Fibroblast of villous mesenchyme (primary cell): Measurements from ENCODE around the gene APOBEC2. TPM values are rescaled to one million over a fixed set of nuclear protein-coding genes. Genes with fewer than 3 reads are reported as not detected.

ENCODE experiments used
- DNase-seq: peaks from one replicate; pipeline ENCODE4 v3.0.0-alpha.2; 2010; ENCODE audit warnings: low read depth
- H3K4me3 ChIP-seq: 2 replicates; pipeline ENCODE4 v1.5.1; 2011; ENCODE audit warnings: low read depth, mild to moderate bottlenecking, low read length
- total RNA-seq: library from RNA; depleted of rRNA; stranded (reverse); fragments of >200 nt; gene quantifications from 2 replicates; pipeline ENCODE4 v1.2.3, GENCODE V29; 2012
- TF ChIP-seq, protein P1 (sequence below): IDR thresholded peaks from 2 replicates; pipeline ENCODE4 v1.5.1; 2012; ENCODE audit warnings: low read depth, mild to moderate bottlenecking, low read length; ENCODE audit not compliant: insufficient read depth

The APOBEC2 gene
- total RNA-seq, 1 donor = not detected

DNA sequence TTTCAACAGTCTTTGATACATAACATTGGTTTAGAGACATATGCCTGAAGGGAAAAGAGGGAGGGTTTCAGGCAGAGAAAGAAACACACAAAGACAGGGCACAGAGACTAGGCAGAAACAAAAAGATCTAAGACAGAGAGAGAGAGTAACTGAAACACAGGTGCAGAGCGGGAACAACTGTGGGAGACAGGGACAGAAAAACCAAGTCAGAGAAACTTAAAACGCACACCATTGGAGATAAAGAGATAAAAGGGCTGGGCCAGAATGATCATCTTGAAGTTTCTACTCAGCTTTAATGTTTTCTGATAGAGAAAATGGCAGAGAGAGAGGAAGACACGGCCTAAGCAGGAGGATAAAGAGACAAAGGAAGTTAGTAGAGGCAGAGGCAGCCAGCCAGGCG, 25.8 kb upstream of the APOBEC2 start:
- TF ChIP-seq, protein P1, sequence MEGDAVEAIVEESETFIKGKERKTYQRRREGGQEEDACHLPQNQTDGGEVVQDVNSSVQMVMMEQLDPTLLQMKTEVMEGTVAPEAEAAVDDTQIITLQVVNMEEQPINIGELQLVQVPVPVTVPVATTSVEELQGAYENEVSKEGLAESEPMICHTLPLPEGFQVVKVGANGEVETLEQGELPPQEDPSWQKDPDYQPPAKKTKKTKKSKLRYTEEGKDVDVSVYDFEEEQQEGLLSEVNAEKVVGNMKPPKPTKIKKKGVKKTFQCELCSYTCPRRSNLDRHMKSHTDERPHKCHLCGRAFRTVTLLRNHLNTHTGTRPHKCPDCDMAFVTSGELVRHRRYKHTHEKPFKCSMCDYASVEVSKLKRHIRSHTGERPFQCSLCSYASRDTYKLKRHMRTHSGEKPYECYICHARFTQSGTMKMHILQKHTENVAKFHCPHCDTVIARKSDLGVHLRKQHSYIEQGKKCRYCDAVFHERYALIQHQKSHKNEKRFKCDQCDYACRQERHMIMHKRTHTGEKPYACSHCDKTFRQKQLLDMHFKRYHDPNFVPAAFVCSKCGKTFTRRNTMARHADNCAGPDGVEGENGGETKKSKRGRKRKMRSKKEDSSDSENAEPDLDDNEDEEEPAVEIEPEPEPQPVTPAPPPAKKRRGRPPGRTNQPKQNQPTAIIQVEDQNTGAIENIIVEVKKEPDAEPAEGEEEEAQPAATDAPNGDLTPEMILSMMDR = no peak
- peak overlapping the region; percentile 53 for H3K4me3 ChIP-seq
- no peak for DNase-seq

DNA sequence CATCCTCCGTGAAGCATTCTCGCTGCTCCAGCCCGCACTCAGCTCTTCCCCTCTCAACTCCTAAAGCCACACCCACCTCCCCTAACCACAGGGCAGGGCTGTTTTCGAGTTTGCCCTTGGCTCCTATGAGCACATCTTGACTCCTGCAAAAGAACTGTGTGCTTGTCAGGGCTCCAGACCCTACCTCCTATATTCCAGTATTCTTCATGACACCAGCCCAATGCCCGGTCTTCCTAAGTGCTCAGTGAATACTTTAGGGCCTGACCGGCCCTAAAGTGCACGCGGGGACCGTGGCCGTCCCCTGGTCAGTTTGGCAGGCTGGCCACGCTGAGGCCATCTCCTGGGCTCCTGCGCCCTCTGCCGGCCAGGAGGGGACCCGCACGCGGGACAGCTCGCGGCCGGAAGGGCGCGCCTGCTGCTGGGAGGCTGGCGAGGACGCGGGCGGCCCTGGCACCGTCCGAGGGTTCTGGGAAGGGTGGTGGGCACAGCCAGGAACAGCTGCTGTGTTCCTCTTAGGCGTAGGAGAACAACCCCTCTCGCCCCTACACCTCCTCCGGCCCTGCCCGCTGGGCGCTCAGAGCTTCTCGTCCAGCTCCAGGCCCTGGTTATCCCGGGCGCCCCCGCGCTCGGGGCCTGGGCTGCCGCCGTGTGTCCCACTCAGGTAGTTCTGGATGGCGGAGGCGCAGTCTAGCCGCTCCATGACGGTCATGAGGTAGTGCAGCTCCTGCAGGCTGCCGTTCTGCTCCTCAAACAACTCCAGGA, 25.0 kb upstream of the APOBEC2 start:
- peak; percentile 57 for DNase-seq
- H3K4me3 ChIP-seq = peak overlapping the region; percentile 53
- TF ChIP-seq, protein P1 = peak; percentile 97

DNA sequence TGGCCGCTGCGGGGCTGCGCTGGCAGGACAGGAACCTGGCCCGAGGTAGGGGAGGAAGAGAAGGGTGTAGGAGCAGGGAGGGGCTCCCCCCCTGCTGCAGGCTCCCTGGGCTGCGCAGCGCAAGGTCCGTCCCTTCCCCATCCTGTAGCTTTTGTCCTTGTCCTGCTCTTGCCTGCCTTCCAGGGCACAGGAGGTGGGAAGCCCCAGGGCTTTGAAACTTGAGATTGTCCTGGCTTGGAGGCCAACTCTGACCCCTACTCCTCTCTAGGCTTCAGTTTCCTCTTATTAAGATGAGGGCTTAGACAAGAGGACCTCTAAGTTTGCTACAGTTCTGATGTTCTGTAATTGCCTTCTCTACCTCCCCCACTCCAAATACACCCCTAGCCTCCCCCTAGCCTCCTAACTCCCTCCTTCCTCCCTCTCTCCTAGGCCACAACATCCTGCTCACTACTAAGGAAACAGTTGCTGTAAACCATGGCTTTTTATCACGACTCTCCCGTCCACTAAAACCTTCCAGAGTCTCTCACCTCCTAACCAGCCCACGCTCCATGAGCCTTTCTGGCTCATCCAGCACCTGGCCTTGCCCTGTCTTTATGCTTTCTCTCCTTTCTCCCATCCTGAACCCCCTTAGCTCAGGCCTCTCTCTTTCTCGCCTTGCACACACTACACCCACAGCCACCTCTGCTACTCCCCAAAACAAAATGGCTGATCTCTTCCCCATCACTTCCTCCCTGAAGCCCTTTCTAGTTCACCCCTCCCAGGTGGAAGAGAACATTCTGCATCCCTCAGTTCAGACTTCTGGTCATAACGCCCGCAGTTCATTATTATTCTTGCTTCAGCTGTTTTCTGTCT, 24.2 kb upstream of the APOBEC2 start:
- peak; percentile 2 for DNase-seq
- TF ChIP-seq, protein P1 = no peak
- H3K4me3 ChIP-seq = peak overlapping the region; percentile 53

DNA sequence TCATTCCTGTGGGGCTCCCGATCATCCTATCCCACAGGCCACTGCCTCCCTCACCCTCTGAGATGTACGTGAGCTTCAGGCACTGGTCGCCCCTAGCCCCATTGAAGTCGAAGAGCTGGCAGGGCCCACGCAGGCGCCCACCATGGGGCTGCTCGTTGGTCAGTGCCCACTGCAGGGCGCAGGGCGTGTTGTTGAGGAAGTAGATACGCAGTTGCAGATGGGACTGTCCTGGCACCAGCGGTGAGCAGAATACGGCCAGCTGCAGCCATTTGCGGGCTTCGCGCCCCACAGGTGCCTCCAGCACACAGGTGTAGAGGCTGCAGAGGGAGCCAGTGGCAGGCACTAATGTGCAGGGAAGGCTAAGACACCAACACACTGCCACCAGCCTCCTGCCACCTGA, 20.2 kb upstream of the APOBEC2 start:
- TF ChIP-seq, protein P1 = no peak
- DNase-seq = no peak
- no peak overlapping the region for H3K4me3 ChIP-seq

DNA sequence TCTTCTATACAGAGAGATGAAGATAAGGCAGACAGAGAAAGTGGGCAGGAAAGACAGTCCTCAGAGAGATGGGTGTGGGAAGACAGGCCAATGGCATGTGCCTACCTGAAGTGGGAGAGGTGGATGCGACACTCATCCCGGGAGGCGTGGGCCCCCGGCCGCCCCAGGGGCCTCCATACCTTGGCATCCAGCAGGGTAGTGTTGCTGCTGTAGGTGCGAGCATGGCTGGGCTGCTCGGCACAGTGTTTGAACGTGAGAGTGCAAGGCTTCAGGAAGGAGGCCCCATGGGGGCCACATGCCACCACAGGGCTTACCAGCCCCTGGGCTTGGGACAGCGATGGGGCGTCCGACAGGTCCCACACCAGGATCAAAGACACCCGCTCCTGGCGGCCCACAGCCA, 19.2 kb upstream of the APOBEC2 start:
- DNase-seq = no peak
- TF ChIP-seq, protein P1 = no peak
- no peak overlapping the region for H3K4me3 ChIP-seq

DNA sequence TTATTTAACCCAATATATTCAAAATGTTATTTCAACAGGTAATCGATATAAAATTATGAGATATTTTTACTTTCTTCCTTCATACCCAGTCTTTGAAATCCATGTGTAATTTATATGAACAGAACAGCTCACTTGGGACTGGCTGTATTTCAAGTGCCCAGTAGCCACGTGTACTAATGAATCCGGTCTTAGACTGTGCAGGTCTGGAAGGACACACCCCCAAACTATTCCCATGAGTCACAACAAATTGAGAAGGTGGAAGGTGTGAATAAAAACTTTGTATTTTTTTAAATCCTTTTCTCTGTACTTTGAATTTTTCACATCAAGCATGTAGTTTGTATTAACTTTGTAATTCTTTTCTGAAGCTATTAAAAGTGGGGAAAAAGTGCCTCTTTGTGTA, 16.8 kb upstream of the APOBEC2 start:
- DNase-seq = no peak
- H3K4me3 ChIP-seq = no peak overlapping the region
- TF ChIP-seq, protein P1 = no peak
